Measurements from ENCODE around the gene SLAMF6.
"Not testable (repeated sequence)": the region's sequence is repeated elsewhere in the genome, so short reads cannot be mapped to it uniquely, and the experiment has no call there.

Gene SLAMF6

DNA sequence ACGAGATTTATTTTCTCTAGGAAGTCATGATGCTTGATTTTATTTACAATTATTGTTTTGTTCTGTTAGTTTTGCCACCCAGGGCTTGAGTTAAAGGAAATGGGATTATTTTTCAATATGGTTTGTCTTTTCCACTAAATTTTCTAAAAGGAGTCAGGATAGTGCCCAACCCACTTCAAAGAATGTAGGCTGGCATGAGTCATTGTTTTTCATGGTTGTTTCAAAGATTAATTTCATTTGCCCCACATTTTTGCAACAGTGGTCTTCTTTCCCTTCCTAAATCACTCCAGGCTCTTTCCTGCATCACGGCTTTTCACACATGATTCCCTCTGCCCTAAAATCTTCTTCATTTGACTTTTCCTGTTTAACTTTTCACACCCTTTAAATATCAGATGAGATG is 2.5 kb downstream of the SLAMF6 start:
- no peak for DNase-seq (ENCODE audit: low read depth)
- no peak overlapping the region for H3K4me3 ChIP-seq (ENCODE audit: low read depth, low read length)

- no peak for DNase-seq (ENCODE audit: low read depth)
- no peak overlapping the region for H3K4me3 ChIP-seq (ENCODE audit: low read depth, low read length)
Observed at GRCh38 chr1:160519642-160520435, 3.2 kb downstream of the SLAMF6 start.

- not testable (repeated sequence) for H3K4me3 ChIP-seq (ENCODE audit: low read depth, low read length); DNase-seq (ENCODE audit: low read depth)
Observed at GRCh38 chr1:160517519-160517918, 5.5 kb downstream of the SLAMF6 start.

DNA sequence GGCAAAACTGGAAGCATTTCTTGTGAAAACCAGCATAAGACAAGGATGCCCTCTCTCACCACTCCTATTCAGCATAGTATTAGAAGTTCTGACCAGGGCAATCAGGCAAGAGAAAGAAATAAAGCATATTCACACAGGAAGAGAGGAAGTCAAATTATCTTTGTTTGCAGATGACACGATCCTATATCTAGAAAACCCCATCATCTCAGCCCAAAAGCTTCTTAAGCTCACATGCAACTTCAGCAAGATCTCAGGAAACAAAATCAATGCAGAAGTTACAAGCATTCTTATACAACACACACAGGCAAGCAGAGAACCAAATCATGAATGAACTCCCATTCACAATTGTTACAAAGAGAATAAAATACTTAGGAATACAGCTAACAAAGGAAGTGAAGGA is 7.1 kb downstream of the SLAMF6 start:
- H3K4me3 ChIP-seq (ENCODE audit: low read depth, low read length); DNase-seq (ENCODE audit: low read depth): not testable (repeated sequence)

- no peak for DNase-seq (ENCODE audit: low read depth)
- H3K4me3 ChIP-seq (ENCODE audit: low read depth, low read length) = no peak overlapping the region
Observed at GRCh38 chr1:160504651-160505050, 18.4 kb downstream of the SLAMF6 start.

DNA sequence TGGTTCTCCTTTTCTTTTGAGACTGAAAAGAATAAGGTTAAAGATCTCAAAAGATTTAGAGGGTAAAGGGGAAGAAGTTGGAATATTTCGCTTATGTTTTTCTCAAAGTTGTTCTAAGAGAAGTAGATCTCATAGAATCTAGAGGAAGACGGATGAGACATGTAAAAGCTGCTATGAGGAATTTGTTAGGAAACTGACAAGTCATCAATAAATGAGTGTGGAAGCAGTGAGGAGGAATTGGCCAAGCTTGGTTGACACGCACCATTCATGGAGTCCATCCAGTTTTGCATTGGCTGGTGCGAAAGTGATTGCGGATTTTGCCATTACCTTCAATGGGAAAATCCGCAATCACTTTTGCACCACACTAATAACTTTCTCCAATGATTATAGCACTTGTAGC is 20.0 kb downstream of the SLAMF6 start:
- DNase-seq (ENCODE audit: low read depth) = no peak
- no peak overlapping the region for H3K4me3 ChIP-seq (ENCODE audit: low read depth, low read length)

GRCh38 chr1:160500321-160500990 is 22.6 kb downstream of the SLAMF6 start:
- no peak overlapping the region for H3K4me3 ChIP-seq (ENCODE audit: low read depth, low read length)
- no peak for DNase-seq (ENCODE audit: low read depth)

GRCh38 chr1:160499631-160500030 is 23.4 kb downstream of the SLAMF6 start:
- H3K4me3 ChIP-seq (ENCODE audit: low read depth, low read length) = no peak overlapping the region
- no peak for DNase-seq (ENCODE audit: low read depth)

- not testable (repeated sequence) for H3K4me3 ChIP-seq (ENCODE audit: low read depth, low read length); DNase-seq (ENCODE audit: low read depth)
Observed at GRCh38 chr1:160498301-160499065, 24.6 kb downstream of the SLAMF6 start.

DNA sequence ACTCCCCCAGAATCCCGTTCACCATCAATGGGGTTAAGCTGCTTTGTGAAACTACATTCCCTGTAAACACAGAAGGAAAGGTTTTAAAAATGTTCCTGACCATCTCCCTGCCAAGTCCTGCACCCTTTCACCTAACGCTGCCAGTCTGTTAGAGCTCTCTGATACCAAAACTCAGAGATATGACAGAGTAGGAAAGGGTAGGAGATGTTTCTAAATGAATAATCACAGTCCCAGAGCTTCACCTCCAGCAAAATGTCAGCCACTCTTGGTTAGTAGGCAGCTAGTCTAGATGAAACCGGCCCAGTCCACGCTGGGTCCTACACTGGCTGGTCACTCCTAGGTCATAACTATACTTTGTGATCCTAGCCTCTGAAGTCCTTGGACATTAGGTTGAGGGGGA is 26.7 kb downstream of the SLAMF6 start:
- no peak overlapping the region for H3K4me3 ChIP-seq (ENCODE audit: low read depth, low read length)
- no peak for DNase-seq (ENCODE audit: low read depth)

- H3K4me3 ChIP-seq (ENCODE audit: low read depth, low read length) = no peak overlapping the region
- DNase-seq (ENCODE audit: low read depth) = no peak
Observed at GRCh38 chr1:160494620-160495019, 28.4 kb downstream of the SLAMF6 start.

- no peak overlapping the region for H3K4me3 ChIP-seq (ENCODE audit: low read depth, low read length)
- DNase-seq (ENCODE audit: low read depth) = no peak
Observed at GRCh38 chr1:160492617-160493016, 30.4 kb downstream of the SLAMF6 start.

DNA sequence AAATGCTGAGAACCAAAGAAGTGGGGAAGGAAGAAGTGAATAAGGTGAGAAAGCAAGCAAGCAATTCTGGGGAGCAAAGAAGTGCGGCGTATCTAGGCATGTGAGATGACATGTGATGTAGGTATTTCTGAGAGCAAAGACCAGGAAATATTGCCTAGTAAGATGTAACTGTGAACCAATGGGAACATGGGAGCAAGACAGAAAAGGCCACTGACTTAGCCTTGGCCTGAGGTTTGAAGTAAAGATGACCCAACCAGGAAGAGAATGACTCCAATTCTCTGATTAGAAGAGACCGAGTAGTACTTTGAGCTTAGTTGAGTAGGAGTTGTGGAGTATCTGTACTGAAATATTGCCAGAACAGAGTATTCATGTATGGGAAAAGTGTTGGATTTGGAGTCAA is 31.1 kb downstream of the SLAMF6 start:
- no peak for DNase-seq (ENCODE audit: low read depth)
- H3K4me3 ChIP-seq (ENCODE audit: low read depth, low read length) = no peak overlapping the region

- no peak for DNase-seq (ENCODE audit: low read depth)
- H3K4me3 ChIP-seq (ENCODE audit: low read depth, low read length) = no peak overlapping the region
Observed at GRCh38 chr1:160491017-160491416, 32.0 kb downstream of the SLAMF6 start.

DNA sequence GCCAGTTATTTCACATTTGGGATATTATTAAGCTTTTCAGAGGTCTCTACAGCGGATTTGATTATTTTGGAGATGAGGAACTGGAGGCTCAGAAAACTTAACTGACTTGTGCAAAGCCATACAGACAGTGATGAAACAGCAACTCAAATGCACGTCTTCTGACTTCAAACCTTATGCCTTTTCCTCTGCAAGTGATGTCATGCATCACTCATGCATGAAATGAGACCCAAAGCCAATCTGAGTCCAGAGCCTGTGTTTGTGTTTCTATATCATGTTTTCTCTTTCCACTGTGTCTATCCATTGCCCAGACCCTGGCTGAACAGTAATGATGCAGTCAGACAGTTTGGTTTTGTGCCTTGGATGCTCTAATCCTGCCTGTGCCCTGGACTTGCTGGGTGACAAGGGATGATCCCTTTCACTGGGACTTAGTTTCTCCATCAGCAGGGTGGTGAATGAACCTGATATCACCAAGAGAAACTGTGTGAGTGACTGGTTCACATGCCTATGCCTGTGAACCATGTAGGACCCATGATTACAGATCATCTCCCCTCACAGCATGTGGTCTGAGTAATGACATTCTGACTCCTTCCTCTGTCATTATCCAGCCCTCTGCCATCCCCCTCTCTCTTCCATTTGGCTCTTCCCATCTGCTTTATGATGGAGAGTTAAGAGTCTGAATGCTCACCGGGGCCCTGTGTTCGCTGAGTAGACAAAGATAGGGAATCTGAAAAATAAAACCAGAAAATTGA is 33.4 kb downstream of the SLAMF6 start:
- DNase-seq (ENCODE audit: low read depth) = no peak
- H3K4me3 ChIP-seq (ENCODE audit: low read depth, low read length) = no peak overlapping the region

DNA sequence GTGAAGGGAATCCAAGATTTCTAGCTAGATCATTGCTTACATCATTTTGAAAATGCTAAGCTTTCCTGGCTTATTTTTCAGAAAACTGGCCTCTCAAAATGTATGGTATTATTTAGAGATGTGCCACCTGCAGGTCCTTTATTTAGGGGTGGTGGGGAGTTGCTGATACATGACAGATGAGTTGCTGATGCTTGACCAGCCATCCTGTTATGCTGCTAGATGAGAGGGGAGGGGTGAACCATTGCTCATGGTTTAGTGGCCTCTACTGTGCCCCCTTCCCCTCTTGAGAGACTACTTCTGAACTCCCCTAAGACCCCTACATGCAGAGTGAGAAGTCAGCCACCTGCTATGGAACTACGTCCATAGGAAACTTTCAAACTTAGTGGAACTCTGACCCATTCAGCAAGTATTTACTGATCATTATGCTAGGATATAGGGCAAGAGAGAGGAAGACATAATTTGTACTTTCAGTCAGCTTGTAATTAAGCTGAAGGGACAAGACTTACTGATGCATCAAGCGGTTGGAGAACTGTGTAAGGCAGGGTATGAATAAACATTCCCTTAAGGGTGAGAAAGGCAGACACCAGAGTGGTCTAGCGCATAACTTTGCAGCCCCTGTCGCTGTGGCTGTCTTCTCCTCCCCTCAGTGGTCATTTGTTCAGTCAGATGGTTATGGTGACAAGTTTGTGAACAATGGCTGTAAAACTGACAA is 34.6 kb downstream of the SLAMF6 start:
- no peak for DNase-seq (ENCODE audit: low read depth)
- no peak overlapping the region for H3K4me3 ChIP-seq (ENCODE audit: low read depth, low read length)

GRCh38 chr1:160486453-160486852 is 36.6 kb downstream of the SLAMF6 start:
- DNase-seq (ENCODE audit: low read depth) = no peak
- no peak overlapping the region for H3K4me3 ChIP-seq (ENCODE audit: low read depth, low read length)

DNA sequence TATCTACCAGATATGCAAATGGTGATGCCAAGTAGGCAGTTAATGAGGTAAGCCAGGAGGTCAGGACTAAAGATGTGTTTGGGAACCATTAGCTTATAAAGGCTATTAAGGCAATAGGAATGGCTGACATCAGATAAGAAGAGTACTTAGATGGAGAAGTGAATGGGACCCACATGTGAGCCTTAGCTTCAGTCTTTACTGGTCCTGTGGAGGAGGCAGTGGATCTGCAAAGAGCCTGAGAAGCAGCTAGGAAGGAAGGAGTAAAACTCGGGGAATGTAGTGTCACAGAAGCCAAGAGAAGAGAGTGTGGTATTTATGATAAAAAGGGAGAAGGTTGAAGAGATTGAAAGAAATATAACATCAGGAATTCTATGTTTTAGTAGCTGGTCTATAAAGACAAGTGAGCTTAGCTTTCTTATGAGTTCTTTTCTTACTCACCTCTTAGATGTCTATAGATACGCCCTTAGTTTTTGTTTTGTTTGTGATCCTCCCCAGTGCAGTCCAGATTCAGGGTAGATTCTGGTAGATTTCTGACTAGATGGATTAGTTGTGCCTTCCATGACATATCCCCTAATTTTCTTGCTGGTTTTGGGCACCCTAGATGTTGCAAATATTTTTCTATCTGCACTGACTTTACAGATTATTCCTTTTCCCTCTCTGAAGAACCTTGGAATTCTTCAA is 39.4 kb downstream of the SLAMF6 start:
- no peak for DNase-seq (ENCODE audit: low read depth)
- H3K4me3 ChIP-seq (ENCODE audit: low read depth, low read length) = no peak overlapping the region

Measured in skeletal muscle cell (primary cell).